Cardiac atrium fibroblast (primary cell): ENCODE data around the gene ANKRD44. TPM values are rescaled to one million over a fixed set of nuclear protein-coding genes. Genes with fewer than 3 reads are reported as not detected.

Experiments used
- total RNA-seq: library from RNA; depleted of rRNA; stranded (reverse); fragments of >200 nt; gene quantifications from 2 replicates; pipeline ENCODE4 v1.2.3, GENCODE V29; 2015

The ANKRD44 gene
- 5.2 and 7.6 TPM in 2 replicates for total RNA-seq

DNA sequence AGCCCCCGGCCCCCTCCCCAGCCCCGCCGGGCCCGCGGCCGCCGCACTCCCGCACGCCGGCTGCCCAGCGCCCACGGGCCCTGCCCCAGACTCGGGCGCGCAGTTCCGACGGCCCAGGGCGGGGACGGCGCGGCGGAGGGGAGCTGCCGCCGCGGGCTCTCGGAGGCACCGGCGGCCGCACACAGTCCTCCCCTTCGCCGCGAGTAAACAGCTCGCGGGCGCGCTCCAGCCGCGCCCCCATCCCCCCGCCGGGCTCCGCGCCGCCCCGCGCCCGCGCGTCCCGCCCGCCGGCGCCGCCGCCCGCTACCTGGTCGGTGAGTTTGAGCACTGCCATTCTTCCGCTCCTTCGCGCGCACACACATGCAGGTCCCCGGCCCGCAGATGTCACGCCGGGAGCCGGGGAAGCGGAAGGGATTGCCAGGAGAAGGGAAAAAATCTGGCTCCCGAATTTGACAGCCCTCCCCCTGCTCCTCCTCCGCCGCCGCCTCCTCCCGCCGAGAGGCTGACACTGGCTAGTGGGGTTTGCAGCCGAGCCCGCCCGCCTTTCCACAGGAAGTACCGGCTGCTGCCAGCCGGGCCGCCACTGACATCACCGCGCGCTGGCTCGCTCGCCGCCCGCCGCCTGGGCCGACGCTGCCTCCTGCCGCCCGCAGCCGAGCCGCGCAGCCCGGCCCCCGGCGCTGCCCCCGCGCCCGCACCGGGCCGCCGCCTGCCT is at the start of gene ANKRD44:
Gene ANKRD44, minus strand, starts transcription at position 510 of the 715 bp plus-strand sequence. Its CDS starts 176 bp downstream, at position 334.

Other genes with a start within 250 kb of the ANKRD44 start
- 143 and 159 TPM in 2 replicates for gene SF3B1, start 124.2 kb upstream of the ANKRD44 start, total RNA-seq
- 29.6 and 42.1 TPM in 2 replicates for gene COQ10B, start 142.8 kb upstream of the ANKRD44 start, total RNA-seq
- gene HSPD1, start 189.1 kb upstream of the ANKRD44 start, total RNA-seq, result 132 and 142 TPM in 2 replicates
- 48.7 and 102 TPM in 2 replicates for gene HSPE1, start 189.6 kb upstream of the ANKRD44 start, total RNA-seq
- 26.1 and 31.1 TPM in 2 replicates for gene MOB4, start 205.3 kb upstream of the ANKRD44 start, total RNA-seq